GM18502 (cell line): ENCODE data around the gene DPEP1.
"Not testable (repeated sequence)": the region's sequence is repeated elsewhere in the genome, so short reads cannot be mapped to it uniquely, and the experiment has no call there.

Experiments
- ATAC-seq: cut with Tn5 transposase; IDR thresholded peaks from one replicate; pipeline ENCODE4 v1.9.1; 2021; ENCODE audit warnings: mild to moderate bottlenecking; ENCODE audit not compliant: unreplicated experiment, poor library complexity

DPEP1 gene

DNA sequence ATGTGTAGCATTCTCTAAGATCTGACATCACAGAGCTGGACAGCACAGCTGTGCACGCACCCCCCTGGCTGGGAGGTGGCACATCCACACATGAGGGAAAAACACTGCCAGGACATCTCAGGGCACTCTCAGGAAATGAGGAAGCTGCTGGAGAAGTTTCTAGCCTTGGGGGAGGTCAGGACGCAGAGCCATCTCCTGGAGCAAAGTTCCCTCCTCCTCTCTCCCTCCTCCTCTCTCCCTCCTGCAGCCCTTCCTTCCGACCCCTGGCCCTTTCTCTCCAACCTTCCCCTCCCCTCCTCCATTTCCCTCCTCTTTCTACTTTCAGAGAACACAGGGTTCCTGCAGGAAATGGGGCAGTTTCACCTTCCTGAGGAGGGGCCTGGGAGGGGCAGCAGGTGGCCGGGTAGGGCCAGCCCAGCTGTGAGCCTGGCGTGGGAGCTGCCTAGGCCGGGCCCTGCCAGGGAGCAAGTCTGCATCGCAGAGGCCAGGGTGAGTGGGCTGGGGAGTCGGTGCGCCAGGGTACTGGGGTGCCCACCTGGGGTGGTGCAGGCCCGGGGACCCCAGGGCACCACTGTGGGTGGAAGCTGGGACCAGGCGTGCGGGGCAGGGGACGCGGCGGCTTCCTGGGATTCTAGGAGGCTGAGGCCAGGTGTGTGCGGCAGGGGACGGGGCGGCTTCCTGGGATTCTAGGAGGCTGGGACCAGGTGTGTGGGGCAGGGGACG lies at the start of gene DPEP1:
Gene DPEP1, plus strand, starts transcription at position 412 of the 723 bp plus-strand sequence. CDS start 16,769 bp downstream, outside the sequence.
- no peak for ATAC-seq

DNA sequence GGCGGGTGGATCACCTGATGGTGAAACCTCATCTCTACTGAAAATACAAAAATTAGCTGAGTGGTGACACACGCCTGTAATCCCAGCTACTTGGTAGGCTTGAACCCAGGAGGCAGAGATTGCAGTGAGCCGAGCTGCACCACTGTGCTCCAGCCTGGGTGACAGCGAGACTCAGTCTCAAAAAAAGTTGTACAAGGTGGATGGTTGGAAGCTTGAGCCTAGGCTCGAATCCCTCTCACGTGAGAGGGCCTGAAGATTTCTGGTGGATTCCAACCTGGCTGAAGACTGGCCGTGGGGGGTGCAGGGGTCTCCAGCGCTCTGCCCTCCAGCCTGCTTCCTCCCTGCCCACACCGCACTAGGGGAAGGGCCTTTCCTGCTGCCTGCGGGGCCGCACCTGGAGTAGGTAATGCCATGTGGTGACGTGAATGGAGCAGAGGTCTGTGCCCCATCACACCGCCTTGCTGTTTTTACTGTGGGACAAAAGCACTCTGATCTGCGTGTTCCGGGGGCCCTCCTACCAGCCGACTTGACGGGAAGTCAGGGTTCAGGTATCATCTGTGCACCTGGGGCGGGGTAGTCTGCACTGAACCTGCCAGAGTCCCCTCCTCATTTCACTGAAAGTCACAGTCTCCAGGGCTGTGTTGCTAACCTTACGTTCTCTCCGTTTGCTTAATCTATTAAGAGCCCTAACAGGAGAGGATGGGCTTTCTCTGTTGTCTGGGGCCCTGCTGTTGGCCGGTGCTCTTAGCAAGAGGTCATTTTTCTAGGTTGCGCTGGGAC lies 48.8 kb upstream of the DPEP1 start:
- ATAC-seq: no peak

DNA sequence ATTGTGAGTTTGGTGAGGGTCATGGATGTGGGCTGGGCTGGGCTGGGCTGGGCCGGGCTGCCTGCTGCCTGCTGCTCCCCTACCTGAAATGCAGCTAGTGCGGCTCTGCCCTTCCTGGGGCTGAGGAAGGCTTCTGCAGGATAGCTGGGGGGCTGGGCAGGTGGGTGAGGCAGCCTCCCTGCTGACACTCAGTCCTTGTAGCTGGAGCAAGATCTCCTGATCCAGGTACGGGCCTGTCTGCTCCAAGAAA lies 48.3 kb upstream of the DPEP1 start:
- no peak for ATAC-seq

DNA sequence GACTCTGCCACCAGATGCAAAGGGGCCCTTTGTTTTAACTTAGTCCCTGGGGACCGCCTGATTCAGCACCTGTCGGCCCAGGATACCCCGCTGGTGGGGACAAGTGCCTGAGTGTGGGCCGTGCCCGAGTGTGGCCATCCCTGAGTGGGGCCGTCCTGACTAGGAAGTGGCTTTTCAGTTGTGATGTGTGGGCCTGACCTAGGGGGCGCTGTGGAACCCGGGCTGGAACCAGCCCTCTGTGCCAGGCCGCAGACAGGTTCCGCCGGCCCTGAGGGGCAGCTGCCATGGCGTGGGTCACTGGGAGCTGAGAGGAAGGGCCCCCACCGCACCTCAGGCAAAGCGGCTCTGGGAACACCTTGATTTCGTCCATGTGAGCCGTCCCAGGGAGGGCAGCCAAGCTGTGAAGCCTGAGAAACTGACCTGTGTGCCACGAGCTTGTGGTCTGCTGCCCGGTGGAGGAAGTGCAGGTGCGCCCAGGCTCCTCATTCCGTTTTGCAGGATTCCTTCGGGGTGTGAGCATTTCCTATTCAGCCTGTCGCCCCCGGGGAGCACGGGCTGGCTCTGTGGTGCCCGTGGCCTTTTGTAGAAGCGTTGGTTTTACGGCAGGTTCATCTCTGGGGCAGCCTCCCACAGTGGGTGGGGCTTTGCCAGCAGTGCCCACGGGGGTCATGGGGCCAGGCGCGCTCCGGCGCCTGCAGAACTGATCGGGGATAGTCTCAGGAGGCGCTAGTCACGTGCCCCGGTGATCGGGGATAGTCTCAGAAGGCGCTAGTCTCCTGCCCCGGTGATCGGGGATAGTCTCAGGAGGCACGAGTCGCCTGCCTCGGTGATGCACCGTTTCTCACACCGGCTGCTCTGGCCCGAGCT lies 47.7 kb upstream of the DPEP1 start:
- no peak for ATAC-seq

DNA sequence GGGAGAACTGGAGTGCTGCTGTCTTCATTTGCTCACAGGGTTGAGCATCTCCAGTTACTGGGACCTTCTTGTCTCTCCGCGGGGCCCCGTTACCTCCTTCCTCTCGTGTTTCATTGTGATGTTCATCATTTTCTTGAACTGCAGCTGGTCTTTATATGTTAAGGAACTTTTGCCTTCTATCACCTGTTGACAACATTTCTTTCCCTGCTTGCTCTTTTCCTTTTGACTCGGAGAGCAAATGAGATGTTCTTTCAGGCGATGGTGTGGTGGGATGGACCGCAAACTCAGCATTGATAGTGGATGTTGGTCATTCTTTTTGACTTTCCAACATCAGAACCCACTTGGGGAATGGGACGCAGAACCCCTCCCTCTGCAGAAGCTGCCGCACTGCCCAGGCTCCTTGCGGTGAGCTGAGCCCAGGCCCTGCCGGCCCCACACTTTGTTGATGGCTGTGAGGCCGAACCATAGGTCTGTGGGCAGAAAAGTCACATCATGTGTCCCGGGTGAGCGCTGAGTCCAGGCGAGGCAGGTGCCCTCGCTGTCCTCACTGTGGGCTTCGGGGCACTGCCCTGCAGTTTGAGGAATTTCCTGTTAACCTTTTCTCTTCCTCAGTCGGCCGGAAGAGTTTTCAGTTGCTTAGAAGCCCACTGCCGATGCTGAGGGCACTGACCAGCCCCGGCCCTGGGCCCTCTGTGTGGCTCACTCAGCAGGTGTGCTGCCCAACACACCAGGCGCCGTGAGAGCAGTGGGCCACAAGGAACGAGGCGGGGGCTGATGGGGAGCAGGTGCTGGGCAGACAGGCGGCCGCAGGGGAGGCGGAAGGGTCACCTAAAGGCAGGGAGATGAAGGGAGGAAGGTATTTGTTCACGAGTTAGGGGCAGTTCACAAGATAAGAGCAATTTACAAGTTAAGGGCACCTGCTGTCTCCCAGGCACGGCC lies 45.5 kb upstream of the DPEP1 start:
- no peak for ATAC-seq

DNA sequence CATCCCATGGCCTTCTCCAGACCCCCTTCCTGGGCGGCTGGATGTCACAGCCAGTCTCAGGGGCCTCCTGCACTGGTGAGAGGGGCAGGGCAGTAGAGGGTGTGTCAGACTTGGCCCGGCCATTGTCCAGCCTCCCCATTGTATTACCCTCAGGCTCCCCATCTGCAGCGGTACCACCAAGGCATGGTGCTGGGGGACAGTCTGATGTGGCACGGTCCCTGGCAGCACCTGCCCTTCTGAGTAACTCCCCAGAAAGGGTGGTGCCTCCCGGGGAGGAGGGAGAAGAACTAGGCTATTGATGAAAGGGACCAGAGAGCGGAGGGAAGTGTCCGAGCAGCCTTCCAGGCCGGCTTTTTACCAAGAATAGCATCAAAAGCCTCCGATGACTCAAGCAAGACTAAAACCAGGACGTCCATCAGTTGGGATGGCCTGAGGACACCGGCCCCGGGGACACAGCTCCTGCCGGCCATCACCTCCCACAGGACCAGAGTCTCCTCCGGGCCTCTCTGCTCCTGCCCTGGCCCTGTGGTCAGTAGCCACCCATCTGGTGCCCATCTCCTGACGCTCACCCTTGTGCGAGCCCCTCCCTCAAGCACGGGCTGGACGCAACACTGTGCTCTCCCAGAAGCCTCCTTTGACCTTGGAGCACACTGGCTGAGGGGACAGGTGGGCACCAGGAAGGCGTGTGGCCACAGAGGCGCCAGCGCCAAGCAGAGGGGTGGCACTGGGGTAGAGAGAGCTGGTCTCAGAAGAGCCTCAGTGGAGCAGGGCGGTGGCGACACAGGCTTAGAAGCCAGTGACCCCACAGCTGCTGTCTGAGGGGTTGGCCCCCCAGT lies 43.7 kb upstream of the DPEP1 start:
- ATAC-seq: no peak

DNA sequence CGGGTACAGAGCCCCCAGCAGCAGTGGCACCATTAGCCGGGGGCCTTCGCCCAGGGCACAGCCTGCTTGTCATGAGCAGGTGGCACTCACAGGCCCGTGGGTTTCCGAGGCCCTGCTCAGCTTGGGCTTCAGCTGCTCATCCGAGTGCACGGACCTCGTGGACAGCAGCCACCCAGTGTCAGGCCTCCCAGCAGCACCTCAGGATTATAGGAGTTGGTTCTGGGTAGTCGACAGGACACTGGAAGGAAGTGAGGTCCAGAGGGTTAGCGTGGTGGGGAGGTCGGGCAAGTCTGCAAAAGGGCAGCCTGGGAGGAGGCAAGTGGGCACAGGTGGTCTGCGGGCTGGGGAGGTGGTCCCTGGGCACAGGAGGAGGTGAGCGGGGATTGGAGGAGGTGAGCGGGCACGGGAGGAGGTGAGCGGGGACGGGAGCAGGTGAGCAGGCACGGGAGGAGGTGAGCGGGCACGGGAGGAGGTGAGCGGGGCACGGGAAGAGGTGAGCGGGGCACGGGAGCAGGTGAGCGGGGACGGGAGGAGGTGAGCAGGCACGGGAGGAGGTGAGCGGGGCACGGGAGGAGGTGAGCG lies 43.0 kb upstream of the DPEP1 start:
- ATAC-seq: no peak

DNA sequence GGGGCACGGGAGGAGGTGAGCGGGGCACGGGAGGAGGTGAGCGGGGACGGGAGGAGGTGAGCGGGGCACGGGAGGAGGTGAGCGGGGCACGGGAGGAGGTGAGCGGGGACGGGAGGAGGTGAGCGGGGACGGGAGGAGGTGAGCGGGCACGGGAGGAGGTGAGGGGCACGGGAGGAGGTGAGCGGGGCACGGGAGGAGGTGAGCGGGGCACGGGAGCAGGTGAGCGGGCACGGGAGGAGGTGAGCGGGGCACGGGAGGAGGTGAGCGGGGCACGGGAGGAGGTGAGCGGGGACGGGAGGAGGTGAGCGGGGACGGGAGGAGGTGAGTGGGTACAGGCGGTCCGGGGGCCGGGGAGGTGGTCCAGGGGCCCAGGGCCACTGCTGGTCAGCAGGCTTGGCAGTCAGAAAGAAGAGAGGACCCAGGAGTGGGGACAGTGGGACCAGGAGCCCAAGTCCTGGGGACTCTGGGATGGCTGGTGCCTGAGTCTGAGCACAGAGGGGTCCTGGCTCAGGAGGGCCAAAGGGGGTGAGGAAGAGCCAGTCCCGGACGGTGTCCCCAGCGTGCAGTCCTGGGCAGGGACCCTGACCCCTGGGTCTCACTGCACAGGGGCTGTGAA lies 42.4 kb upstream of the DPEP1 start:
- ATAC-seq: not testable (repeated sequence)

DNA sequence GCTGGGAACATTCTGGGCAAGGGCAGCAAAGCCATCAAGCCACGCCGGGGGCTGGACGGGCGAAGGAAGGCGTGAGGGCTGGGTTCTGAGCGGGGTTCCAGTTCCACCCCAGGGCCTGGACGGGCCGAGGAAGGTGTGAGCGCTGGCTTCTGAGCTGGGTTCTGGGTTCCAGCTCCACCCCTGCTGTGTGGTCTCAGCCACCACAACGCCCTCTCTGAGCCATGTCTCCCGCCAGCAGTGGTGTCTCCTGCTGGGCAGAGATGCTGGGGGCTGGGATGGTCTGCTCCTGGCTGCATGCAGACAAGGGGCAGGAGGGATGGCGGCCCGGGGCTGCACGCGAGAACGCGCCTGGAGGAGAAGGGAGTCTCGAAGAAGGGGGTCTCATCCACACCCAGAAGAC lies 41.8 kb upstream of the DPEP1 start:
- ATAC-seq: no peak

DNA sequence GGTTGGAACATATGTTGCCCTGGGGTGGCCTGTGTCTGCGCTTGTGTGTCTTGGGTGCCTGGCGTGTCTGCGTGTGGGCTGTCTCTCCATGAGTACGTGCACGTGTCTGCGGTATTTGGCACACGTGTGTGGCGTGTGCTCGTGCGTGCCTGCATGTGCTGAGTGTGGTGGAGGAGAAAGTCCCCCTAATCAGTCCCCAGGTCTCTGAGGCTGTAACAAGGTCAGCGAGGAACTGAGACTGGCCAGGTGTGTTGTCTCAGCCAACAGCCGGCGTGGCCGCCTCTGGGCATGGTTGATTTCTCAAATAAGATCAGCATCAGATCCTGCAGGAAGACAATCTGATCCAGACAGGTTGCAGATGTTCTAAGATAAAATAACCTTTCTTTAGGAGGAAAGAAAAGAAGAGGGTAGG lies 41.4 kb upstream of the DPEP1 start:
- no peak for ATAC-seq

DNA sequence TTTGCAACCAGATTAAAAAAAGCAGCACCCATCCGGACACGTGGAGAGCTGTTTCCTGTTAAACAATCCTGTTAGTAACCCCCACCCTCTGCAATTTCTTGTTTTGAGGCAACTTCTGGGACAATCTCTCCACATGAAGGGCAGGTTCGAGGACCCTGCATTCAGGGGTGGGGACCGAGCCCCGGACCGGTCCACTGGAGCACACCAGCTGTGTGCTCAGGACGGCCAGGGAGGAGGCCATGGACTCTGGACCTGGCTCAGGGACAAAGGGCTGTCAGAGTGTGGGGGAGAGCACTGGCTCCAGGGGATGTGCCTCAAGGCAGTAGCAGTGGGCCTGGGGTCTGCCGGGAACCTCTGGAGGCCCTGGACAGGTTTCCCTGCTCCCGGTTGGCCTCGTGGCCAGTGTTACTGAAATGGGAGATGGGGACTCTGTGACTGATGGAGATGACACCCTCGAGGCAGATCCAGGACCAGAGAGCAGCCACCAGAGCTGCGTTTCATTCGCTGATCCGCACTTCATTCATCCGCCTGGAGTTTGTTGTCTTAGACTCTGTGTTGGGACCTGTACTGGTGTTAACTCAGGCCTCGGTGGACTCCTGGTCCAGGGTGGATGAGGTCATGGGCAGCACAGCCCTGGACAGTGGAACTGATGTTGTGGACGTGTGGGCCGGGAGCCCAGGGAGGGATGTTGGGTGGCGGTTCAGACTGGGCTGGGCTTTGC lies 40.8 kb upstream of the DPEP1 start:
- no peak for ATAC-seq

DNA sequence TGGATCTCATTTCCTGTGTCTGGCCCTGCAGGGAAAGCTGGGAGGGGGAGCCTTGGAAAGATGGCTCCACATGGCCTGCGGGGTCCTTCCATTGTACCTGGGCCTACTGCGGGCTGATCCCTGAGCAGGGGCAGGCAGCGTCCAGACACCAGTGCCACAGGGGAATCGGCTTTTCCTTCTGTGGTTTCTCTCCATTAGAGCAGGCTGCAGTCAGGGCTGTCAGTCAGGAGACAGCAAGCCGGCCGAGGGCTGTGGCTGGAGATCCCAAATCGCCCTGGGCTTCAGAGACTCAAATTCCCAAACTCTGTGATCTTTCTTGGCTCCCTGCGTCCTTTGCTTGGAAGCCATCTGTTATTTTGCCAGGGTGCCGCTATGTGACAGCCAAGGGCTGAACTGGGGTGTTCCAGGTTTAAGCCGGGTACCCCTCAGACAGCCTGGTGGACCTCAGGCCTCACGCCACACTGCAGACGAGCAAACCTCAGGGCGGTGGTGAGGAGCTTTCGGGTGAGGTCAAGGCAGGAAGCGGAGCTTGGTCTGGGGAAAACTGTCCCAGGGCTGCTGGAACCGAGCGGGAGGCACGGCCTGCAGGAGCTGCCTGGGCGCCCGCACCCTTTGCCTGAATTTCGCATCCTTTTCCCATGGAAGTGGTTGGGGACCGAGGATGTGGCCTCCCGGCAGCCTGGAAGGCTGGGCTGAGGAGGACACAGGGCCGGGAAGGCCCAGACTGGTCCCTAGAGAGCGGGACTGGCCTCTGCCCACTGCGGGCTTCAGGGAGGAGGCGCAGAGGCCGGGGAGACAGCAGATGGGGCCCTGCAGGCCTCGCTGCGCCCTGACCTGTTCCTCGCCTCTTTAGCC lies 39.4 kb upstream of the DPEP1 start:
- no peak for ATAC-seq

DNA sequence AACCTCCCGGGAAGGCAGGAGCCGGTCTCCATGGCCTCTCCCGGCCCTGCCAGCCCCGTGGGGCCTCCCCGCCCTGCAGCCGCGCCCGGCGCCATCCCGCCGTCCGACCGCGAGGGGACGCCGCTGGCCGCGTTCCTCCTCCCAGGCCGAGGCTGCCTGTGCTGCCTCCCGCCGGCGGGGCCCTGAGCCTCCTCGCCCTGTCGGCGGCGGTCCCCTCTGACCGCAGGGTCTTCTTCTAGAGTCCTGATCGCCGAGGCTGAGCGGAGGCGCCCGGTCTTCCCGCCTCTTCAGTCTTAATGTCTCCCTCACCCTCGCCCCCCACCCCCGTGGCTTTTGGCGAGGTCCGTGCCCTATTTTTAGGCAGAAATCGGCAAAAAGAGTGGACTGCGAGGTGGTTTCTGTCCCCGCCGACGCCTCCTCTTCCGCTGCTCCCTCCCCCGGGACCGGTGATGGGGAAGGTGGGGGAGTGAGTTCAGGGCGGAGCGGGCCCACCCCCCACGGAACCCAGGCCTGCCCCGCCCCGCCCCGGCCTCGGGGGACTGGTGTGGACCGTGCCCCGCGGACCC lies 38.7 kb upstream of the DPEP1 start:
- no peak for ATAC-seq

DNA sequence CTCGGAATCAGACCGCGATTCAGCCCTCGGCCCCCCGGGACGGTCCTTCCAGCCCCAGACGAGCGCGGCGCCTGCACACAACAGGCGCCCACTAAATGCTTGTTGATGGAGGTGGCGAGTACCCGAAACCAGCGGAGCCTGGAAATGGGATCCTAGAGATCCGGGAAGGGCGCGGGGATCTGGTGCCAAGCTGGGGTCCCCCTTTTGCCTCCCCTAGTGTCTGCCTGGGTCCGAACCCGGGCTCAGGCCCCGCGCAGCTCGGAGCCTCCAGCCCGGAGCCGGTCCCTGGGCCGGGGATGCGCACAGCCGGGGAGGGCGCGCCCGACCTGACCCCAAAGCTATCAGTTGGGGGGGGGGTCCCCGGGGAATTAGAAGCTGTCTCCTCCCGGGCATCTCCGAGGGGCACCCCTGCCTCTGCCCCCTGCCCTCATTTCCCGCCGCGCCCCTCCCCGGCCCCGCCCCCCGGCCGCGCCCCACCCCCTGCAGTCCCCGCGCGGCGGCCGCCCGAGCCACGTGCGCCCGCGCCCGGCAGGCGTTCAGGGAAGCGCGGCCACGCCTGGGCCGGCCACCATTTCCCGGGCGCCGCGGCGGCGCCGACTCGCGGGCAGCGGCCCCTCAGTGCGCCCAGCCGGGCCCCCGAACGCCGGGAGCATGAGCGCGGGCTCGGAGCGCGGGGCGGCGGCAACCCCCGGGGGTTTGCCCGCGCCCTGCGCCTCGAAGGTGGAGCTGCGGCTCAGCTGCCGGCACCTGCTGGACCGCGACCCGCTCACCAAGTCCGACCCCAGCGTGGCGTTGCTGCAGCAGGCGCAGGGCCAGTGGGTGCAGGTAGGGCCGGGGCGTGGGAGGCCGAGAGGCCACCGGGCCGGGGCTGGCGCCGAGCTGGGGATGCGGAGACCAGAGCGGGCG lies 37.9 kb upstream of the DPEP1 start, which contains the start of gene CPNE7:
Gene CPNE7, plus strand, starts transcription at position 512 of the 906 bp plus-strand sequence. Its CDS starts 140 bp downstream, at position 652.
- ATAC-seq: no peak
